CD8-positive, alpha-beta memory T cell (primary cell): ENCODE data around the gene SFXN2. TPM values are rescaled to one million over a fixed set of nuclear protein-coding genes. Genes with fewer than 3 reads are reported as not detected.

Source experiments
- CTCF ChIA-PET: fragments of 350-600 bp; sonication (Branson Sonifier 250); formaldehyde crosslinking; loops from one replicate; lab custom pipeline; 2021; ENCODE audit warnings: antibody characterized with exemption; lab: Charles Lee
- POLR2A ChIA-PET: fragments of 350-600 bp; sonication (Branson Sonifier 250); formaldehyde crosslinking; loops from one replicate; lab custom pipeline; 2021; ENCODE audit warnings: antibody characterized with exemption; lab: Charles Lee
- DNase-seq, 5 donors: peaks; one replicate each; pipeline versions ENCODE4 v3.0.0 to v3.0.0-alpha.2; 2020 to 2022; ENCODE audit warnings: mixed read lengths in 1 of 5
- H3K27ac ChIP-seq: one replicate; pipeline ENCODE4 v1.7.0; 2013; ENCODE audit warnings: low read depth, mild to moderate bottlenecking, low read length, moderate library complexity
- H3K27me3 ChIP-seq: 2 replicates; pipeline ENCODE4 v1.7.0; 2013; ENCODE audit warnings: low read length, mild to moderate bottlenecking; ENCODE audit not compliant: insufficient read depth, poor library complexity, severe bottlenecking
- H3K36me3 ChIP-seq: 2 replicates; pipeline ENCODE4 v1.7.0; 2013; ENCODE audit warnings: mild to moderate bottlenecking, low read length, moderate library complexity; ENCODE audit not compliant: insufficient read depth
- H3K4me1 ChIP-seq: 2 replicates; pipeline ENCODE4 v1.7.0; 2013; ENCODE audit warnings: mild to moderate bottlenecking, low read length, moderate library complexity; ENCODE audit not compliant: insufficient read depth
- H3K4me3 ChIP-seq: 2 replicates; pipeline ENCODE4 v1.7.0; 2013; ENCODE audit warnings: mild to moderate bottlenecking, low read length
- H3K9me3 ChIP-seq: 2 replicates; pipeline ENCODE4 v1.7.0; 2013; ENCODE audit warnings: mild to moderate bottlenecking, low read length
- H3K27ac Mint-ChIP-seq, 8 donors: one replicate each; pipeline ENCODE4 v1.8.0; 2020 to 2021; ENCODE audit warnings: mixed read lengths in 8 of 8, mild to moderate bottlenecking in 6 of 8, inconsistent platforms in 3 of 8, moderate library complexity in 3 of 8
- H3K27me3 Mint-ChIP-seq, 2 donors: one replicate each; pipeline ENCODE4 v1.8.0; 2020 to 2021; ENCODE audit warnings: mixed read lengths in 2 of 2, mild to moderate bottlenecking in 1 of 2, moderate library complexity in 1 of 2
- H3K36me3 Mint-ChIP-seq, 3 donors: one replicate each; pipeline ENCODE4 v1.8.0; 2020 to 2021; ENCODE audit warnings: mixed read lengths in 3 of 3, inconsistent platforms in 1 of 3, mild to moderate bottlenecking in 1 of 3
- H3K4me1 Mint-ChIP-seq, 3 donors: one replicate each; pipeline ENCODE4 v1.8.0; 2020 to 2021; ENCODE audit warnings: mixed read lengths in 3 of 3, inconsistent platforms in 1 of 3, mild to moderate bottlenecking in 1 of 3
- H3K4me3 Mint-ChIP-seq, 7 donors: one replicate each; pipeline ENCODE4 v1.8.0; 2020 to 2021; ENCODE audit warnings: mixed read lengths in 7 of 7, mild to moderate bottlenecking in 6 of 7, moderate library complexity in 4 of 7, inconsistent platforms in 2 of 7
- H3K9me3 Mint-ChIP-seq, 5 donors: one replicate each; pipeline ENCODE4 v1.8.0; 2020 to 2022; ENCODE audit warnings: mixed read lengths in 5 of 5, mild to moderate bottlenecking in 3 of 5, moderate library complexity in 2 of 5, inconsistent platforms in 1 of 5
- polyA plus RNA-seq: library from polyadenylated mRNA; unstranded; fragments of 300-500 nt; fragmentation: Illumina TruSeq; gene quantifications from one replicate; pipeline ENCODE4 v1.2.3, GENCODE V29; 2021
- total RNA-seq, 2 experiments: library from RNA; stranded (reverse); gene quantifications; one replicate each; pipeline ENCODE4 v1.2.3, GENCODE V29; 2021

SFXN2 gene
- total and polyA plus RNA-seq, 3 experiments from 2014 or later, result 10.1 to 30.6 (median 27.6) TPM

GRCh38 chr10:102676534-102677315 is 37.7 kb upstream of the SFXN2 start:
- no peak overlapping the region for H3K4me3 ChIP-seq
- Mint-ChIP-seq H3K4me3 (no peak overlapping the region), H3K27me3 (no peaks in the 10 kb centered on the region), H3K36me3 (peaks cover 0 to 6% (median 2%) of the 10 kb centered on the region in 3 donors), H3K27ac (peak overlapping the region in 3 of 8 donors; percentile 5 to 64 (median 63)), H3K9me3 (no peaks in the 10 kb centered on the region), H3K4me1 (peaks cover 34 to 54% (median 45%) of the 10 kb centered on the region in 3 donors)
- H3K36me3 ChIP-seq, result no peaks in the 10 kb centered on the region
- no peak overlapping the region for H3K27ac ChIP-seq
- no peak for DNase-seq
- H3K4me1 ChIP-seq, result peaks cover 31% of the 10 kb centered on the region
- no peaks in the 10 kb centered on the region for H3K27me3 ChIP-seq
- CTCF ChIA-PET, result interaction anchor here (0.7 to 5.7 kb wide), 5 partner anchors 10 to 226 kb away, joined by 3 to 39 read pairs (median 9); partner anchors contain the start of genes ARL3, SFXN2 and TRIM8
- POLR2A ChIA-PET, result interaction anchor here (0.6 to 1.4 kb wide), 2 partner anchors 26 to 62 kb away, joined by 3 read pairs; no protein-coding TSS in a partner anchor
- H3K9me3 ChIP-seq, result no peaks in the 10 kb centered on the region

DNA sequence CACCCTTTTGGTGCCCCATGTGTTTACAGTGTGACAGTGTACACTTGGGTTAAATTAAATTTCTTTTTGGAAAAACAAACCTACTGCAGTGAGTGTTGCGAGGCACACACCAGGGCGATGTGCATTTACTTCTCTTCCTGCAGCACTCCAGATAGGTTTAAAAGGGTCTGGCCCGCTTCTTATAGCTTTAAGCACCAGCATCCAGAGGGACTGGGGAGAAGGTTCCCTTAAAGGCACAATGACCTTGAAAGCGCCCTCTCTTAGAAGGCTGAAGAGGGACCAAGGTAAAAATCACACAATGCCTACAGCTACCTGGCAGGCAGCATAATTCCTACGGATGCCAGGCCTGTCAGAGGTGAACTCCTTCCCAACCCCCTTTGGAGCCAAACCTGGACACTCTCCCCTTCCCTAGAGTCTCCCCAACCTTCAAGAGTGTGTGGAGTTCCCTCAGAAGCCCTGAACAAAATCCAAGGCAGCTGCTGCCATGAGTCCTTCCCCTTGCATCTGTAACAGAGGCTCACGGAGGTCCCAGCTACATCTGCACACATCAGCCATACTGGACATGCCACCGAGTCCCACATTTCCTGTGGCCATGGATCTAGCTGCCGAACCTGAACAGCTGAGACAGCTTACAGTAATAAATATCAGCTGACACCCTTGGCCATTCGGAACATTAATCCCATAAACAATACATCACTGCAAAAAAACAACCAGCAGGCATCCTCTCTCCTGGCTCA is 36.9 kb upstream of the SFXN2 start:
- H3K27ac Mint-ChIP-seq, result peak overlapping the region in 3 of 8 donors; percentile 17 to 61 (median 43)
- Histone ChIP-seq H3K27me3 (no peaks in the 10 kb centered on the region), H3K9me3 (no peaks in the 10 kb centered on the region), H3K4me3 (no peak overlapping the region), H3K36me3 (no peaks in the 10 kb centered on the region), H3K27ac (no peak overlapping the region), H3K4me1 (peaks cover 37% of the 10 kb centered on the region)
- peaks cover 0 to 9% (median 2%) of the 10 kb centered on the region in 3 donors for H3K36me3 Mint-ChIP-seq
- H3K4me1 Mint-ChIP-seq, result peaks cover 34 to 58% (median 53%) of the 10 kb centered on the region in 3 donors
- no peak for DNase-seq
- no peaks in the 10 kb centered on the region for H3K27me3 Mint-ChIP-seq
- ChIA-PET CTCF (interaction anchor here (0.9 to 5.7 kb wide), 7 partner anchors 8 to 37 kb away, joined by 3 to 39 read pairs (median 3); partner anchors contain the start of genes ARL3, SFXN2 and TRIM8), POLR2A (no interaction called here)
- H3K9me3 Mint-ChIP-seq, result no peaks in the 10 kb centered on the region
- H3K4me3 Mint-ChIP-seq, result peak overlapping the region in 1 of 7 donors; percentile 48

GRCh38 chr10:102678068-102678400 is 36.4 kb upstream of the SFXN2 start:
- peak overlapping the region in 1 of 8 donors; percentile 45 for H3K27ac Mint-ChIP-seq
- peaks cover 31 to 53% (median 53%) of the 10 kb centered on the region in 3 donors for H3K4me1 Mint-ChIP-seq
- Histone ChIP-seq H3K36me3 (no peaks in the 10 kb centered on the region), H3K27me3 (no peaks in the 10 kb centered on the region), H3K9me3 (no peaks in the 10 kb centered on the region), H3K4me1 (peaks cover 37% of the 10 kb centered on the region), H3K27ac (no peak overlapping the region), H3K4me3 (no peak overlapping the region)
- H3K36me3 Mint-ChIP-seq, result peaks cover 0 to 9% (median 2%) of the 10 kb centered on the region in 3 donors
- ChIA-PET POLR2A (no interaction called here), CTCF (interaction anchor here (0.9 to 5.7 kb wide), 7 partner anchors 8 to 36 kb away, joined by 3 to 39 read pairs (median 3); partner anchors contain the start of genes ARL3, SFXN2 and TRIM8)
- no peak overlapping the region for H3K4me3 Mint-ChIP-seq
- no peaks in the 10 kb centered on the region for H3K27me3 Mint-ChIP-seq
- DNase-seq, result no peak
- no peaks in the 10 kb centered on the region for H3K9me3 Mint-ChIP-seq

- Mint-ChIP-seq H3K4me1 (peaks cover 24 to 45% (median 45%) of the 10 kb centered on the region in 3 donors), H3K4me3 (no peak overlapping the region), H3K36me3 (peaks cover 0 to 13% (median 2%) of the 10 kb centered on the region in 3 donors), H3K27ac (peak overlapping the region in 2 of 8 donors; percentile 56 to 73), H3K9me3 (no peaks in the 10 kb centered on the region), H3K27me3 (no peaks in the 10 kb centered on the region)
- Histone ChIP-seq H3K36me3 (no peaks in the 10 kb centered on the region), H3K4me1 (peaks cover 30% of the 10 kb centered on the region), H3K4me3 (no peak overlapping the region), H3K27me3 (no peaks in the 10 kb centered on the region), H3K9me3 (no peaks in the 10 kb centered on the region), H3K27ac (no peak overlapping the region)
- no peak for DNase-seq
- ChIA-PET POLR2A (interaction anchor here (0.7 kb wide), 1 partner anchor 18 kb away, joined by 3 read pairs; no protein-coding TSS in a partner anchor), CTCF (interaction anchor here (1.0 to 1.6 kb wide), 3 partner anchors 8 to 20 kb away, joined by 3 read pairs; no protein-coding TSS in a partner anchor)
Measured at GRCh38 chr10:102678842-102679289, 35.6 kb upstream of the SFXN2 start.

DNA sequence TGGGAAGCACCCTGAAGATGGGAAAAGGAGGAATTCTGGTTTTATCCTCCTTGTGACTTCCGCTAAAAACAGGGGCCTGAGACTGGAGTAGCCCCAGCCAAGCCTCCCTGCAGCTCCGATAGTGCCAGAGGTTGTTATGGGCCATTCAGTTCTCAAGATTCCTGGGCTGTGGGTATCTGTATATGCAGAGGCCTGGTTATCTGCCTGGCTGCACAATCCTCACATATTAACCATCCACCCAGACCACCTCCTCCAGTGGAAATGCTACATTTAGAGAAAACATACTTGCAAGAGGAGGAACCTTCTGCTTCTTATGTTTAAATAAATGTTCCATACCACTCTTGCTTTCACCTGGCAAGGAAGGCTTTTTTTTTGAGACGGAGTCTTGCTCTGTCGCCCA is 34.8 kb upstream of the SFXN2 start:
- Histone ChIP-seq H3K4me1 (peaks cover 25% of the 10 kb centered on the region), H3K9me3 (no peaks in the 10 kb centered on the region), H3K36me3 (no peaks in the 10 kb centered on the region), H3K27ac (no peak overlapping the region), H3K27me3 (no peaks in the 10 kb centered on the region), H3K4me3 (no peak overlapping the region)
- Mint-ChIP-seq H3K4me1 (peaks cover 18 to 38% (median 38%) of the 10 kb centered on the region in 3 donors), H3K4me3 (no peak overlapping the region), H3K9me3 (no peaks in the 10 kb centered on the region), H3K27me3 (no peaks in the 10 kb centered on the region), H3K36me3 (peaks cover 0 to 15% (median 2%) of the 10 kb centered on the region in 3 donors), H3K27ac (no peak overlapping the region)
- no peak for DNase-seq
- CTCF ChIA-PET, result no interaction called here
- POLR2A ChIA-PET, result no interaction called here

DNA sequence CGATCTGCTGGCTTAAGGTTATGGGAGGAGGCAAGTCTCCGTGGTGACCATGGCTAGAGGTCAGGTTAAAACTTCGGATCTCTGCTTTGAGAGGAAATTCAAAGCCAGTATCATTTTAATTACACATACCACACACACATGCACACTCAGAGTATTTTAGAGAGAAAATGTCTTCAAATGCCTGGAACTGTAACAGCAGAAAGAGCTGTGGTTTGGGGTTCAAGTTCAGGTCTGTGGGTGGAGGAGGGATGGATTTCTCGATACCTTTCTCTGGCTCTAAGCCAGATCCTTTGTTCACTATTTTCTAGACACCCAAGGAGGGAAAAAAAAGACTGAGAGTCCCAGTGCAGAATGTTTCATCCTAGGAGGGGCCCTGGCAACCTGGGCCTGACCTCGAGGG is 32.7 kb upstream of the SFXN2 start:
- POLR2A ChIA-PET, result interaction anchor here (1.2 kb wide), 1 partner anchor 30 kb away, joined by 3 read pairs; no protein-coding TSS in a partner anchor
- Histone ChIP-seq H3K4me3 (no peak overlapping the region), H3K27ac (no peak overlapping the region), H3K36me3 (no peaks in the 10 kb centered on the region), H3K27me3 (no peaks in the 10 kb centered on the region), H3K4me1 (peaks cover 11% of the 10 kb centered on the region), H3K9me3 (no peaks in the 10 kb centered on the region)
- CTCF ChIA-PET, result no interaction called here
- H3K27me3 Mint-ChIP-seq, result no peaks in the 10 kb centered on the region
- H3K27ac Mint-ChIP-seq, result peak overlapping the region in 2 of 8 donors; percentile 15 to 40
- DNase-seq, result no peak
- H3K4me3 Mint-ChIP-seq, result no peak overlapping the region
- peaks cover 3 to 20% (median 18%) of the 10 kb centered on the region in 3 donors for H3K4me1 Mint-ChIP-seq
- no peaks in the 10 kb centered on the region for H3K9me3 Mint-ChIP-seq
- H3K36me3 Mint-ChIP-seq, result peaks cover 0 to 21% (median 2%) of the 10 kb centered on the region in 3 donors

DNA sequence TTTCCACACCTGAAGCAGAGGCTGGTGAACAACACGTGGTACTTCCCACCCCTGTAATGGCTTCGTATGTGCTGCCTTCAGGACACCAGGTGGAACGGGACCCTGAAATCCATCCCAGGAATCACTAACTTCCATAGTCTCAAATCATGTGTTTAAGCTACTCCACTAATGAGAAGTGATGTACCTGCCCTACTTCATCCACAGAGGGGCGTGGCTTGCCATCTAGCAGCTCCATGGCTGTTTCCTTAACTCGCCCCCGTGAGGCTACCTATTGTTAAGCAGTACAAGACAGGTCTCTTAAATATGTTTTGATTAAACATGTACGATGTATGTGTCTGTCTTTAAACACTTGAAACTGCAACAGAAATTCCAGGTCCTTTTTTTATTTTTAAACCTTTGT is 32.0 kb upstream of the SFXN2 start:
- no peaks in the 10 kb centered on the region for H3K36me3 ChIP-seq
- no peak for DNase-seq
- H3K27me3 ChIP-seq, result no peaks in the 10 kb centered on the region
- Mint-ChIP-seq H3K4me3 (no peak overlapping the region), H3K27ac (peak overlapping the region in 2 of 8 donors; percentile 9 to 45), H3K36me3 (peaks cover 0 to 21% (median 2%) of the 10 kb centered on the region in 3 donors), H3K4me1 (peaks cover 2 to 14% (median 12%) of the 10 kb centered on the region in 3 donors), H3K9me3 (no peaks in the 10 kb centered on the region), H3K27me3 (no peaks in the 10 kb centered on the region)
- POLR2A ChIA-PET, result no interaction called here
- CTCF ChIA-PET, result no interaction called here
- no peak overlapping the region for H3K4me3 ChIP-seq
- H3K4me1 ChIP-seq, result peaks cover 11% of the 10 kb centered on the region
- H3K9me3 ChIP-seq, result no peaks in the 10 kb centered on the region
- no peak overlapping the region for H3K27ac ChIP-seq
